Epithelial cell of proximal tubule (primary cell): Measurements from ENCODE around the gene DBF4. TPM values are rescaled to one million over a fixed set of nuclear protein-coding genes. Genes with fewer than 3 reads are reported as not detected.
"Not testable (repeated sequence)": the region's sequence is repeated elsewhere in the genome, so short reads cannot be mapped to it uniquely, and the experiment has no call there.

Experiments used
- DNase-seq: peaks from one replicate; pipeline ENCODE4 v3.0.0-alpha.2; 2011; ENCODE audit warnings: low read depth
- H3K4me3 ChIP-seq: 2 replicates; pipeline ENCODE4 v1.5.1; 2011; ENCODE audit warnings: low read depth, mild to moderate bottlenecking, low read length
- CTCF ChIP-seq: conservative IDR thresholded peaks from 2 replicates; pipeline ENCODE4 v1.5.1; 2012; ENCODE audit warnings: low read depth, mild to moderate bottlenecking, low read length
- total RNA-seq: library from RNA; depleted of rRNA; stranded (reverse); fragments of >200 nt; gene quantifications from 2 replicates; pipeline ENCODE4 v1.2.3, GENCODE V29; 2015

The DBF4 gene
- total RNA-seq, result 52.1 and 60.5 TPM in 2 replicates

GRCh38 chr7:87876040-87876868 is at the start of gene DBF4, which contains the start of gene SLC25A40:
Gene DBF4, plus strand, starts transcription at chr7:87876493. Its CDS starts 240 bp downstream, at chr7:87876733.
Gene SLC25A40, minus strand, starts transcription at chr7:87876360. Its CDS starts 17,633 bp downstream, at chr7:87858727.
- peak; percentile 64 for DNase-seq
- TF ChIP-seq CTCF, result no peak
- H3K4me3 ChIP-seq, result peak within 1 kb of the TSS; percentile 95

GRCh38 chr7:87828383-87828782 is 47.9 kb upstream of the DBF4 start:
- not testable (repeated sequence) for DNase-seq, H3K4me3 ChIP-seq

- DNase-seq, result no peak
- no peak for TF ChIP-seq CTCF
Measured at GRCh38 chr7:87831097-87831496, 45.2 kb upstream of the DBF4 start.

GRCh38 chr7:87833130-87833529 is 43.2 kb upstream of the DBF4 start:
- DNase-seq, result no peak
- H3K4me3 ChIP-seq, result no peak overlapping the region
- no peak for TF ChIP-seq CTCF

More at GRCh38 chr7:87831097-87831496, 45.2 kb upstream of the DBF4 start:
- no peak overlapping the region for H3K4me3 ChIP-seq

GRCh38 chr7:87837597-87837996 is 38.7 kb upstream of the DBF4 start:
- DNase-seq, result no peak
- no peak for TF ChIP-seq CTCF
- H3K4me3 ChIP-seq, result no peak overlapping the region

- no peak overlapping the region for H3K4me3 ChIP-seq
- DNase-seq, result no peak
- no peak for TF ChIP-seq CTCF
Measured at GRCh38 chr7:87850836-87851593, 25.3 kb upstream of the DBF4 start.

GRCh38 chr7:87852306-87852705 is 24.0 kb upstream of the DBF4 start:
- no peak for DNase-seq
- H3K4me3 ChIP-seq, result no peak overlapping the region
- TF ChIP-seq CTCF, result no peak
